ENCODE data around the gene SYNPO. TPM values are rescaled to one million over a fixed set of nuclear protein-coding genes. Genes with fewer than 3 reads are reported as not detected.

Gene SYNPO, protein sequence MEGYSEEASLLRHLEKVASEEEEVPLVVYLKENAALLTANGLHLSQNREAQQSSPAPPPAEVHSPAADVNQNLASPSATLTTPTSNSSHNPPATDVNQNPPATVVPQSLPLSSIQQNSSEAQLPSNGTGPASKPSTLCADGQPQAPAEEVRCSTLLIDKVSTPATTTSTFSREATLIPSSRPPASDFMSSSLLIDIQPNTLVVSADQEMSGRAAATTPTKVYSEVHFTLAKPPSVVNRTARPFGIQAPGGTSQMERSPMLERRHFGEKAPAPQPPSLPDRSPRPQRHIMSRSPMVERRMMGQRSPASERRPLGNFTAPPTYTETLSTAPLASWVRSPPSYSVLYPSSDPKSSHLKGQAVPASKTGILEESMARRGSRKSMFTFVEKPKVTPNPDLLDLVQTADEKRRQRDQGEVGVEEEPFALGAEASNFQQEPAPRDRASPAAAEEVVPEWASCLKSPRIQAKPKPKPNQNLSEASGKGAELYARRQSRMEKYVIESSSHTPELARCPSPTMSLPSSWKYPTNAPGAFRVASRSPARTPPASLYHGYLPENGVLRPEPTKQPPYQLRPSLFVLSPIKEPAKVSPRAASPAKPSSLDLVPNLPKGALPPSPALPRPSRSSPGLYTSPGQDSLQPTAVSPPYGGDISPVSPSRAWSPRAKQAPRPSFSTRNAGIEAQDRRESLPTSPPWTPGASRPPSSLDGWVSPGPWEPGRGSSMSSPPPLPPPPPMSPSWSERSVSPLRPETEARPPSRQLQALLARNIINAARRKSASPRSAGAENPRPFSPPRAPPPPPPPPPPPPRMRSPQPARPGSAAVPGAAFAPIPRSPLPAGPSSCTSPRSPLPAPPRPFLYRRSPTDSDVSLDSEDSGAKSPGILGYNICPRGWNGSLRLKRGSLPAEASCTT
- 1.1 and 1.2 TPM in 2 replicates for total RNA-seq (2014; rRNA removed; shearing (Covaris generic); ENCODE audit: low replicate concordance)

DNA sequence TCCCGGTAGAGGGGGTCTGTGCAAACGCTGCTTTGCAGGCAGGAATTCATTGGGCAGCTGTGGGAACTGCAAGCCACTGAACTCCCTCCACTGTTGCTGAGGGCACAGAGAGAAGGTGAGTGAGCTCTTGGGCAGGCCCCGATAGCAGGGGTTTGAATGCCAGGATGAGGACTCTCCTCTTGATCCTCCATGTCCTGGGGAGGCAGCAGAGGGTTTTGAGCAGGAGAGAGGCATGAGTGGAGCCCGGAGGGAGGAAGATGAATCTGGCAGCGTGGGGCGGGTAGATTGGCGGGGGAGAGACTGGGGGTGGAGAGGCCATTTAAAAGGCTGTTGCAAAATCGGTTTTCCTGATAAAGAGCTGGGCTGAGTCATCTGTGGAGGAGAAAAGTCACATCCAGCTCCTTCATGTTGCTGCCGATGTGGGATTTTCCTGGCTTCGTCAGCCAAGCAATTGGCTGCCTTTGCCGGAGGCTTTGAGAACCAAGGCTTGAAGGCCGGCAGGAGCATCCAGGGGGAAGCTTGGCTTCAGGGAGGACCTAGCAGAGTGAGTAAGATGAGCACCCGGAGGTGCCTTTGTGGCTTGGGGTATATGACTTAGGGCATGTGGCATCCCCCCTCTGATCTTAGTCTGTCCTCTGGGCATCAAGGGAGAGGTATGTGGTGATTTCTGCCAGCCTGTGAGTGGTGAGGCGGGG is at the start of gene SYNPO:
SYNPO (plus strand) TSS at position 350 of the 695 bp plus-strand sequence. CDS start 7,616 bp downstream, outside the sequence.
- in situ Hi-C loops (cut with HindIII; ENCODE audit: low pct_unique_long_range_greater_than_20kb, low sequenced_read_pairs), result no loop called here
- peak; percentile 59 for DNase-seq (ENCODE audit: low read depth)

DNA sequence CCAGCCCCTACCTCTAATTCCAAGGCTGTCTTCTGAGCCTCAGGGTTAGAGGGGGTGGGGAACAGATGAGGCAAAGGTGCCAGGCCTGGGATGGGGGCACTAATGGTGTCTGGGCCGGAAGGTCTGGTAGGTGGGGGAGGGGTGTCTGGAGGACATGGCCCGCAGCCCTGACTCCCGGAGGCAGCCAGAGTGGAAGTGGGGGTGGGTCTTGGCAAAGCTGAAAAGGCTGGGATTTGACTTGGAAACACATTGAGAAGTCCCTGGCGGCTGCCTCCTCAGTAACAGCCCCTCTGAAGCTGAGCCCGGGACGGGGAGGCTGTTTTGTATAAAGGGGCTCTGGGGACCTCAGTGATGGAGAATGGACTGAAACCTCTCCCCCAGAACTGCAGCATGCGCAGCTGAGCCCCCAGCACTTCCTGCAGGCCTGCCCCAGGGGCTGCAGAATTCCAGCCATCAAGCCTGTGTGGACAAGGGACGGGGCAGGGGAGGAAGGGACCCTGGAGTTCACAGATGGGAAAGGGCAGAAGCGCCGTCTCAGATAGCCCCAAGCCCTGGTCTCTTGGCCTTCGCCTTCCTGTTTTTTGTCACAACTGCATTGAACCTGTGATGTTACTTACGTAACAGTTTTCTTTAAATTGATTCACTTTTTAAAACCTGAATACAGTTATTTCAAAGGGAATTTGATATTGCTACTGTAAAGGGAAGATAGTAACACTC is 49.3 kb upstream of the SYNPO start:
- DNase-seq (ENCODE audit: low read depth), result no peak
- in situ Hi-C loops (cut with HindIII; ENCODE audit: low pct_unique_long_range_greater_than_20kb, low sequenced_read_pairs), result no loop called here

DNA sequence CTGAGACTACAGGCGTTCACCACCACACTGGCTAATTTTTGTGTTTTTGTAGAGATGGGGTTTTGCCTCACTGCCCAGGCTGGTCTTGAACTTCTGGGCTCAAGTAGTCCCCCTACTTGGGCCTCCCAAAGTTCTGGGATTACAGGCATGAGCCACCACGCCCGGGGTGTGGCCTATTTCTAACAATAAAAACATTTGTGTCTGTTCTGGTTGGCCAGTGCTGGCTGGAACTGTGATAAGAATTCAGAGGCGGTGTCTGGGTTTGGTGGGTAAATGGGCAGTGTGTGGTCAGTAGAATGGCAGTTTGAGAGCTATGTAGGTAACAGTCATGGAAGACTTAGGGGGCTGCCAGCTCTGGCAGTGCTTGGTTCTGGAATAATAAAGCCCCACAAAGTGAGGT is 46.9 kb upstream of the SYNPO start:
- in situ Hi-C loops (cut with HindIII; ENCODE audit: low pct_unique_long_range_greater_than_20kb, low sequenced_read_pairs), result no loop called here
- DNase-seq (ENCODE audit: low read depth), result no peak

DNA sequence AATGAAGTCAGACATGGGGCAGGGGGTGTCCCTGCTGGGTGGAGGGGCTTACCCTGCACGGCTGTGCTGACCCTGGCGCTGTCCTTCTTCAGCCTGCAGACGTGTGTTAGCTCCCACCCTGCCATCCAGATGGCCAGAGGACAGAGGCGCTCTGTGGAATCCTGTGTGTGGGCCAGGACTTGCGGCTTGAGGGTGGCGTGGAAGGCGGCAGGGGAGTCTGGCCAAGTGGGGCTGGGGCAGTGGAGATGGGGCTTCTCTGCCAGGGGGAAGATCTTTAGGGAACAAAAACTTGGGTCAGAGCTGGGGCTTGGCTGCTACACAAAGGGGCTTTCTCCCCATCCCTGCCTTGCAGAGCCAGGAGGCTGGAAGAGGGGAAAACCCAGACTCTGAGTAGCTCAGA is 46.5 kb upstream of the SYNPO start:
- no peak for DNase-seq (ENCODE audit: low read depth)
- in situ Hi-C loops (cut with HindIII; ENCODE audit: low pct_unique_long_range_greater_than_20kb, low sequenced_read_pairs), result no loop called here

DNA sequence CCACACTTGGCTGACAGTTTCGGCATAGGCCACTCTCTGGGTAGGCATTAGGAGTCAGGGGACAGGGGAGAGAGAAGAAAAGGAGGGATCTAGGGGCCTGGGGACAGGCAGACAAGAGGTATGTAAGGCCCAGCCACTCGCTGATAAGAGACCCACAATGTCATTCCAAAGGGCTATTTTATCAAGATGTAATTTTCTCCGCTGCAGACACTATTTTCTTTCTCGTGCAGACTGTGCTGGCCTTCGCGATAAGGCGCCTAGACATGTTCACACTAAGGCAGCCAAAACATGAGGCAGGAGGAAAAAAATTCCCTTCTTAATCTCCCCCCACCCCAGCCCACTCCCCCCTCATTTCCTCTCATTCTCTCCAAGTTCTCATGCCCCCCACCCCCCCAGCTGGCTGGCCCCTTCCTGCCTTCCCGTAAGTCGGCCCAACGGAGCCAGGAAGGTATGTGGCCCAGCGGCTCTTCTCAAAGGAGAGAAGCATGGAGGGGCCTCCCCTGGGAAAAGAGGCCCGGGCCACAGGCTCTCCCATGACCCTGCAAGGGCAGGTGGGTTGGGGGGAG is 44.9 kb upstream of the SYNPO start:
- DNase-seq (ENCODE audit: low read depth), result no peak
- in situ Hi-C loops (cut with HindIII; ENCODE audit: low pct_unique_long_range_greater_than_20kb, low sequenced_read_pairs), result no loop called here

DNA sequence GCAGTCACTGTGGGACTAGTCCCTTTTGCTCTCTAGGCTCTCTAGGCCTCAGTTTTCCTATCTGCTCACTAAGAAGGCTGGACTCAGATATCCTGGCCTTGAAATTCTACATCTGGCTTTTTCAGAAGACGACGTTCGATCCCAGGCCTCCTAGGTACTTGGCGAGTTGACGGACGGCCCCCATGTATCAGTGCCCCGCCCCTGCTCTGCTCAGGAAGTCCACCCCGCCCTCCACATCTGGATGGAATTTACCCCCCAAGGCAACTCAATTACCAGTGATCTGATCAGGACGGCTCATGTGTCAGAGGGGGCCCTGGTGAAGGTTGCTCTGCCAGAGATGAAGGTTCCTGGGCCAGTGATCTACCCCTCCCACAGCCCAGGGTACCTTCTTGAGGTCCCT is 44.1 kb upstream of the SYNPO start:
- in situ Hi-C loops (cut with HindIII; ENCODE audit: low pct_unique_long_range_greater_than_20kb, low sequenced_read_pairs), result no loop called here
- DNase-seq (ENCODE audit: low read depth), result no peak

DNA sequence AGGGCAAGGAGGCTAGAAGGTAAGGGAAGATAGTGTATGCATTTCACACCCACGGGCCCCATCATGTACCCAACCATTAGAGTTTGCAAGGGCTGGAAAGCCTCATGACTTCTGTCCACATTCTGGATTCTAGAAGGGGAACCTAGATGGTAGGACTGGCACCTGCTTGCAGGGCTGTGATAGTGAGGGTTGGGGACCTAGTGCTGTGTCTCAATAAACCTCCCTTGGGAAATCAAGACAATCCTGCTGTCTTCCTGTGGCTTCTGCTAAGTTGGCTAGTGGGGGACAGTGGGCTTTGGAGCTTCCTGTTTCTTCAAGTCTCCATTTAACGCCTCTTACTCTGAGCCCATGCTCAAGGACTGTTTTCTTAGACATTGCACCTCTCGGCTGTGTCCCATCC is 43.6 kb upstream of the SYNPO start:
- in situ Hi-C loops (cut with HindIII; ENCODE audit: low pct_unique_long_range_greater_than_20kb, low sequenced_read_pairs), result no loop called here
- no peak for DNase-seq (ENCODE audit: low read depth)

DNA sequence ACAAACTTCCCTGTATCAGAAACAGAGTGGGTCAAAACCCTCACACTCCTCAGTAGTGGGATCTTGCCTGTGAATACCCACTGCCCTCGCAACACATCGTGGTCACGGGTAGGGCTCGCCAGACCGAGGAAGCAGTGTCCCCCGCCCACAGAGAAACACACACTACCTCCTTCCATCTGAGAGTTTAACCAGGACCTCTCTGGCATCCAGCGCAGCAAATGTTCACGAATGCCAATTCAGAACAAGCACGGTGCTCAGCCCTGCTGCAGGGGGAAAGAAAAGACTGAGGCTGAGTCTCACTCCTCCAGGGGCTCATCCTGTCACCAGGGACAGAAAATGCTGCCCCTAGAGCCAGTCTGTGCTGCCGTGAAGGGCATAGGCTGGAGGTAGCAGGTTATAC is 42.5 kb upstream of the SYNPO start:
- in situ Hi-C loops (cut with HindIII; ENCODE audit: low pct_unique_long_range_greater_than_20kb, low sequenced_read_pairs), result no loop called here
- no peak for DNase-seq (ENCODE audit: low read depth)

DNA sequence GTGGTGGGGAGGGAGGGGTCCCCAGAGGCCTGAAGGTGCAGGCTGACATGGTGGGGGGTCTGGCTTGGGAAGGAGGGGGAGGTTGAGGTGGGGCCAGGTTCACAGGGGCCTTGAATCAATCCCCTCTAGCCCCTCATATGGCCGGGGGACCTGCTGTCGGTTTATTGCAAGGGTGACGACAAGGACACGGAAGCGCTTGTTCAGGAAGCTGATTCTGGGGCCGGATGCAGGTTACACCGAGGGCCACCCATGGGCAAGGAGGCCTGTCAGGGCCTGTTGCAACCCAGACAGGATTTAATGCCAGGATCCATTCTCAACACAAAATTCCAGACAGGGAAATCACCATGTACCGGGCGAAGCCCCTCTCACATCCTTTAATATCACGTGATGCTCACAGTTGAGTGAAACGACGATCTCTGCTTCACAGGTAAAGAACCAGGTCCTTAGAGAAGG is 41.6 kb upstream of the SYNPO start:
- in situ Hi-C loops (cut with HindIII; ENCODE audit: low pct_unique_long_range_greater_than_20kb, low sequenced_read_pairs), result no loop called here
- DNase-seq (ENCODE audit: low read depth), result no peak

DNA sequence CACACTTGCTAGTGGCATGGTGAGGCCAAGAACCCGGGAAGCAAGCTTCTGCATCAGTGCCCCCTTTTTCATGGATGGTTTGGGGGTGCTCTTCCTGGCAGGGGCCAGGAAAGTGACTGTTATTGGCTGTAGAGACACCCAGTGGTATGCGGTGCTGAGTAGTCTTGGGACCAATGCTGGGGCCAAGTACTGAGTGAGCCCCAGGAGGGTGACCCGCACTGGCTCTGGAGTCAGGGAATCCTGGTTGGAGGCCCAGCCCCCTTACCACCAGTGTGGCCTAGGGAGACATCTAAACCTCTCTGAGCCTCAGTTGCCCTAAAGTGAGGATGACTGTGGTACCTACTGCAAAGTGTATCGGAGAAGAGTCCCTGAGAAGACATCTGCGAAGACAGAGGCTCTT is 41.2 kb upstream of the SYNPO start:
- no peak for DNase-seq (ENCODE audit: low read depth)
- in situ Hi-C loops (cut with HindIII; ENCODE audit: low pct_unique_long_range_greater_than_20kb, low sequenced_read_pairs), result no loop called here

DNA sequence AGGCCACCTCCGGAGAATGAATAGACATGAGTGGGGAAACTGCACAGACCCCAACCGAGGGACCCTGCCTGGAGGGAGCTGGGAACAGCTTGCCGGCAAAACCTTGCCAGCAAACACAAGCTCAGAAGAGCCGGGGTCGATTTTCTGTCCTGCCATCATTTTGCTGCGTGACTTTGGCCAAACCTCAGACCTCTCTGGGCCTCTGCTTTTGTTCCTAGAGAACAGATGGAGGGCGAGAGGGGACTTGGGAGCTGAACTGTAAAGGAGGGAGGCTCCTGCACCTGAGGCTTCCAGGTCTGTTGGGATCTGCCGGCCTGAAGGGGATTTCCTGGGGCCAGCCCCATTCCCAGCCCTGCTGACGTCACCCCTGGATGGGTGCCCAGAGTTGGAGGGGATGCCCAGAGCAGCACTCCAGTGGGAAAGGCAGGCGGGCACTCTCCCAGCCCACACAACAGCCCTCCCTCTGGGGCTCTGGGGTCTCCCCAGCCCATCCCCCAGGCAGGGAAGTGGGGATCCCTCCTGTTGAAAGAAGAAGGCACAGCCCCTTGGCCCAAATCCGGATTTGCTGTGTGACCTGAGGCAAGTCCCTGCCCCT is 40.4 kb upstream of the SYNPO start:
- DNase-seq (ENCODE audit: low read depth), result peak; percentile 66
- in situ Hi-C loops (cut with HindIII; ENCODE audit: low pct_unique_long_range_greater_than_20kb, low sequenced_read_pairs), result no loop called here

DNA sequence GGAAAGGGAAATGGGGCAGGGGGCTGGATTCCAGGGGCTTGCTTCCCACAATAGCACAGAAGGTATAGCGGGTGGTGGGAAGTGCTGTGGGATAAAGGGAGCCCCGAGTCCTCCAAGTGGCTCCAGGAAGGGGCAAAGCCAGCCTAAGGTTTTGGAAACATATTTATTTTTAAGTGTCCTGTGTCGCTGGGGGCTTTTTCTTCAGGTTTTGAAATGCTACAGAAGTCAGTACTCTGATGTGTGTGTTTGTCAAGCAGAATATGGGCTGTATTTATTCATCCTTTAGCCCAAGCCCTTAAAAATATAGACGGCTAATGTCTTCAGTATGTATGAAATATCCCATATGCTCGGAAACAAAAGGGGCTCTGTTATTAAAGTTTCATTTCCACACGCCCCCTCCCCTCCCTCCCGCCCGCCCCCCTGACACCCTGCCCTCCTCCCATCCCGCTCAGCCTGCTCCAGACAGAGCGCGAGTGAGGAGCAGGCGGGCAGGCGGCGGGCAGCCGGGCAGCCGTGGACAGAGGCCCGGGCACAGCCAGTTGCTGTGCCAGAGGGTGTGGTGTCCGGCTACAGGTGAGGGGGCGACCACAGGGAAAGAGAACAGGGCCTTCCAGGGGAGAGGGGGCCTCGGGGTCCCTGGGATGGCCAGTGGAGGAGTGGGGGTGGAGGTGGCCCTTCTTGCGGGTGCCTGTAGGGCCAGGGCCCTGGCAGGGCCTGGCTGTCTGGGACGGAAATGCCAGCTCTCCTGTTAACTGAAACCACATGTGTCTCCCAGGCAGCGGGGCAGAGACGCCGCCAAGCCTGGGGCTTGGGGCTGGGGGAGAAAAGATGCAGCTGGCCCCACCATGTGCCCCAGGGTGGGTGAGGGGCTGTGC is 39.6 kb upstream of the SYNPO start:
- in situ Hi-C loops (cut with HindIII; ENCODE audit: low pct_unique_long_range_greater_than_20kb, low sequenced_read_pairs), result no loop called here
- DNase-seq (ENCODE audit: low read depth), result no peak

DNA sequence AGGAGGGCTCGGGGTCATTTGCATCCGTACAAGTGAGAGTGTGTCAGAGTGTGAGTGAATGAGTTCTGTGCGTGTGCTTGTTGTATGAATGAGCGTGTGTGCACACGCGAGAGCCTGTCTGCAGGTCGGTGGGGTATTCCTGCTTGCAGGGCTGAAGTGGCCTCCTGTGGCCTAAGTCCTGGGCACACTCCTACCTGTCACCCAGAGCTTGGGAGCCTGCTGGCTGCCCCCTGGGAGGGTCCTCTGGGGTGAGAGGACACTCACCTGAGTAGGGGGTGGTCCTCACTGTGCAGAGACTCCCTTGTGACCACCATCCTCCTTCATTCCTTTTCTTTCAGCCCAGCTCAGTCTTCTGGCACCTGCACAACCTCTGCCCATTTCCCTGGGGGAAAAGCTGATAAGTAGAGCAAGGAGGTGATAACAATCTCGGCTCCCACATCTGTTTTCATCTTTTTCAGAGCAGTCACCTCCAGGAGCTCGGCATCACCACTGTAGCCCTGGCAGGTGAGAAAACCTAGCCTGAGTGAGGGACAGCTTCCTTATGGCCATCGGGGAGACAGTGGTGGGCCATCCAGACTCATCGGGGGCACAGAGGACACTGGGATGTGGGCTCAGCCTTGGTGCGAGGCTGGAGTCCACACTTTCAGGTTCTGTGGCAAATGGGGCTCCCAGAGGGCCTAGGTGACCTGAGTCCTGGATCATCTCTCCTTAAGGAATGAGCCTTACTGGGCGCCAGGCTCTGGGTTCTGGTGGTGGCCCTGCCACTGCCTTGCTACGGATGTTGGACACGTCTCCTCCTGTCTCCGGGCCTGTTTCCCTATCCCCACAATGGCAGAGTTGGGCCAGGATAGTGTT is 38.7 kb upstream of the SYNPO start:
- no peak for DNase-seq (ENCODE audit: low read depth)
- in situ Hi-C loops (cut with HindIII; ENCODE audit: low pct_unique_long_range_greater_than_20kb, low sequenced_read_pairs), result no loop called here

DNA sequence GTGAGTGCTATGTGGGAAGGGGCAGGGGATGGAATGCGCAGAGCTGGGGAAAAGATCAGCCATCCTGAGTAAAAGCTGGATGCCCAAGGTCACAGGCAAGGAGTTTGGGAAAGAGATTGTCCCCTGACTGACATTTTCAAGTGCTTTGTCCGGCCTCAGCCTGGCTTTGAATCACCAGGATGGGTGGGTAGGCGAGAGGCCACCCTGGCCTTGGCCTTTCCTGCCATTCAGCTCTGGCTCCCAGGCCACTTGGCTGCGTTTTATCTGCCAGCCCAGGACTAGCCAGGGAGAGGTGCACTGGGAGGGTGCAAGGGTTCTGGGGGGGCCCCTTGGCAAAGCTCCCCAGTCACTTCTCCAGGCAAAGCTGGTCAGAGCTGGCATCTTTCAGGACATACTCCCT is 37.4 kb upstream of the SYNPO start:
- no peak for DNase-seq (ENCODE audit: low read depth)
- in situ Hi-C loops (cut with HindIII; ENCODE audit: low pct_unique_long_range_greater_than_20kb, low sequenced_read_pairs), result no loop called here

DNA sequence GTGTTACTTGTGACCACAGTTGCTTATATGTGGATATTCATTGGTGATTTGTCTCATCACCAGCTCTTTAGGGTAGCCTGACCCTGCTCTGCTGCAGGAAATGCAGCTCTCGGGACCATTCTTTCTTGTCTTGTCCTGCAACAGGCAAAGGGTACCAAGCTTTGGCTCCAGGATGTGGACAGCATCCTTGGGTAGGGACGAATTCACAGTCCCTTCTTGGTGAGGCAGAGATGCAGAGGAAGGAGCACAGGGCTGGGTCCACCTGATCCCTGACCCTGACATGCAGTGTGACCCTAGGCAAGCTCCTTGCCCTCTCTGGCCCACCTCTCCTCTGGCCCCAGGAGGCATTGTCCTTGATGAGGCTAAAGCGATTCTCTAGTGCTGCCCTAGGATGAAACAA is 37.0 kb upstream of the SYNPO start:
- no peak for DNase-seq (ENCODE audit: low read depth)
- in situ Hi-C loops (cut with HindIII; ENCODE audit: low pct_unique_long_range_greater_than_20kb, low sequenced_read_pairs), result no loop called here

DNA sequence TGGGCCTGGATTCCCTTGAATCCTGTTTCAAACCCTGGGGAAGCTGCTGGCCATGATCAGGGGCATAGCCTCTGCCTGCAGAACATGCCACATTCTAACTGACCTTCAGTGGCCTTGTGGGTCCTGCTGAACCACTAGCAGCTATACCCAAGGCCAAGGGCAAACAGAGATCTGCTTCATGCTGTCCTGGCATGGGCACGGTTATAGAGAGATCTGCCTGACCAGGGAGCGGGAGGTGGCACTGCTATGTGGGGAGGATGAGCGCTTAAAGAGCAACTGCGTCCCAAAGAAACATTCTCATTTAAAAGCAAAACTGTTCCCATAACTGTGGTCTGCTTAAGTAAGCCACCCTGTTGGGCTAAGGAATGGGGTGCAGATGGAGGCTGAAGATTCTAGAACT is 36.5 kb upstream of the SYNPO start:
- no peak for DNase-seq (ENCODE audit: low read depth)
- in situ Hi-C loops (cut with HindIII; ENCODE audit: low pct_unique_long_range_greater_than_20kb, low sequenced_read_pairs), result no loop called here
